ENCODE results near the gene BRD3.

Gene BRD3

GRCh38 chr9:134053941-134054761 is 13.7 kb downstream of the BRD3 start:
- DNase-seq: no peak

- DNase-seq: no peak
Measured at GRCh38 chr9:134053401-134053871, 14.4 kb downstream of the BRD3 start.

DNA sequence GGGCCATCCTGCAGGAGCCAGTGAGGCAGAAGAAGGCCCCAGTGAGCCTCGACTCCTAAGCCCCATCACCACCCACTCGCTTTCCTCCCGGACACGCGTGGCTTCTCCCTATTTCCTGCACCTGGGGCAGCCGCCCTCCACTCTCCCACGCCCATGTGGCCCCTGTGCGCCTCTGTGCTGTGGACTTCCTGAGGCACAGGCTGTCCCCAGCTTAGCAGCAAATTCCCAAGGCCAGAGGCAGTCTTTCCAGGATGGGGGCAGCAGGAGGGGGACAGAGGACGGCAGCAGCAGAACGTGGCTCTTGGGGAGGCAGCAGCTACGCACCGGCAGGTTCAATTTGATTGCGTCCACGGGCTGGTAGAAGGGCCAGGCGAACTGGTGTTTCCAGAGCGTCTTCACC is 14.9 kb downstream of the BRD3 start:
- no peak for DNase-seq

- DNase-seq: no peak
Measured at GRCh38 chr9:134052491-134052890, 15.3 kb downstream of the BRD3 start.

- DNase-seq: no peak
Measured at GRCh38 chr9:134051319-134051718, 16.5 kb downstream of the BRD3 start.

DNA sequence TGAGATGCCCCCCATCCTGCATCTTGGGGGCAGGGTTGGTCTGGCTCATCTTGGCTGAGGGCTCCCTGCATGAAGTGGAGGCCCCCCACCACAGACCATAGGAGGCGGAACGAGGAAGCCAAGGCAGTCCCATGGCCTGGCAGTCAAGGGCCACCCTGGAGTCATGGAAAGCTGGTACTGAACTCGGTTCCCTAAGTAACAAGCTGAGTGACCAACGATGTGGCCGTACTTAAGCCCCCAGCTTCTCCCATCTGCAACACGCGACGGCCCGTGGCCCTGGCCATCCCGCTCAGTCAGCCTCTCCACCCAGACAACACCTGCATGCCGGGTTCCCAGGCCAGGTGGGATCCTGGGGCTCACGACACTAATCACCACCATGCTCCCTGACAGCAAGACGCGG is 17.1 kb downstream of the BRD3 start:
- DNase-seq: no peak

DNA sequence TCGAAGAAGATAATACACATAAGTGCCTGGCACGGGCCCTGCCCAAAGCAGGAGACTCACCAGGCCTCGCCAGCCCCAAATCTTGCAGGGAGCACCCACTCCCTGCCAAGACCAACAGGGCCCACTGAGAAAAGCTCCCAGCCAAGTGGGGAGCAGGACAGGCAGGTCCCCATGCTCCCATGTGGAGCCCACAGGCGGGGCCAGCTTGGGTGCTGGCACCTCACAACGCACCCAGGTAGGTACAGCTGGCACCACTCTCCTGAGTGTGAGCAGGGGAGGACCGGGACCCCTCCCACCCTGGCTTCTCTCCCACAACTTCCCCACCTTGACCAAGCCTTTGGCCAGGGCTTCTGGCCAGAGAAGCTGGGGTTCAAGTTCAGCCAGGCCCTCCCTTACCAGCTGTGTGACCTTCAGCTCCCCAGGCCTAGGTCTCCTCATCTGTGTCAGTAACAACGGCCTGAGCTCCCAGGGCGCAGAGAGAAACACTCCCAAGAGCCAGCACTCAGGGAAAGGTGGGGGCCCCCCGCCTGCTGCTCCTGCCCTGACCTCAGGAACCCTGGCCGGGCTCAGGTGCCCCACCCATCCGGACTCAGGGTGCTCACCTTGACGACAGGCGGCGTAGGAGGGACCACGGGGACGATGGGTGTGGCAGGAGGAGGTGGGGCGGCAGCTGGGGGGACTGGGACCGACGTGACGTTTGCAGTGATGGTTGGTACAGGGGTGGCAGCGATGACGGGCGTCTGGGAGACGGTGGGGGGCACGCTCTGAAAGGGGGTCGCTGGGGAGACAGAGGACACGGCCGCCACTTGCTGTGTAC is 17.8 kb downstream of the BRD3 start:
- DNase-seq: no peak

GRCh38 chr9:134049236-134049635 is 18.6 kb downstream of the BRD3 start:
- DNase-seq: no peak

DNA sequence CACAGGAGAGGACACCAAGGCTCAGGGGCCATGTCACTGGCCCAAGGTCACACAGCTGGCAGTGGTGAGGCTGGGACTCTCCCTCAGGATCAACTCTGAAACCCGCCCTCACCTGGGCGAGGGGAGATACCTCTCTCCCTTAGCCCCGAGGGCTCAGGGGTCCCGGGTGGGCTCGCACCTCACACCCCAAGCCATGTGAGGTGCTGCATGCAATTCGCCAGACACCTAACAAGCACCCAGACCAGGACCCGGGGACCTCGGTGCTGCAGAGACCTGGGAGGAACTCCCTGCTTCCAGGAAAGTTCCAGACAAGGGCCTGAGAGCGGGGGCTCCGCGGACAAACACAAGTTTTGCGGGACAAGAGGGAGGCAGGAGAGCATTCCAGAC is 19.3 kb downstream of the BRD3 start:
- no peak for DNase-seq

DNA sequence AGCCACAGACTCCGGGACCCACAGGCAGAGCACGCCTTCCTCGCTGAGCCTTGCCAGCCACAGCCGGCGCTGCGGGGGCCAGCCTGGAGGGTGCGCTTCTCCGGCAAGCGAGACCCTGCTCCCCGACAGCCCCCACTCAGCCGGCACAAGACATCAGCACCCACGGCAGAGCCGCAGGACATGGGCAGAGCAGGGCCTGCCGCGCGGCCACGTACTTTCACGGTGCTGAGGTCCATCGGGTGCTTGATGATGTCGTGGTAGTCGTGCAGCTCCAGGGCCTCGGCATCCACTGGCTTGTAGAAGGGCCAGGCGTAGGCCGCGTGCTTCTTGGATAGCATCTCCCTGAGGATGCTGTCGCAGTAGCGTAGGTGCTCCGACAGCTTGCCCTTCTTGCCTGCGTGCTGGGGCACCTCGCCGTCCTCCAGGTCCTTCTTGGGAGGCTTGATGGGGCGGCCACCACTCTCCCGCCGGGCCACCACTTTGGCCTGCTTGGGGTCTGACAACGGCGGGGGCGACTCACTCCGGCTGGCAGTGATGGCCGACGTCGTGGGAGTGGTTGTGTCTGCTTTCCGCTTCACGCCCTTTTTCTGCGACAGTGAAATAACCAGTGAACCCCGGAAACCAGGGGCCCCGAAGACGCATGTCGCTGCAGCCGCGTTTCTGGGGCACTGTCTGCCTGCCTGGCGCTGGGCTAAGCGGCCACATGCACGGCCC is 19.8 kb downstream of the BRD3 start:
- no peak for DNase-seq

DNA sequence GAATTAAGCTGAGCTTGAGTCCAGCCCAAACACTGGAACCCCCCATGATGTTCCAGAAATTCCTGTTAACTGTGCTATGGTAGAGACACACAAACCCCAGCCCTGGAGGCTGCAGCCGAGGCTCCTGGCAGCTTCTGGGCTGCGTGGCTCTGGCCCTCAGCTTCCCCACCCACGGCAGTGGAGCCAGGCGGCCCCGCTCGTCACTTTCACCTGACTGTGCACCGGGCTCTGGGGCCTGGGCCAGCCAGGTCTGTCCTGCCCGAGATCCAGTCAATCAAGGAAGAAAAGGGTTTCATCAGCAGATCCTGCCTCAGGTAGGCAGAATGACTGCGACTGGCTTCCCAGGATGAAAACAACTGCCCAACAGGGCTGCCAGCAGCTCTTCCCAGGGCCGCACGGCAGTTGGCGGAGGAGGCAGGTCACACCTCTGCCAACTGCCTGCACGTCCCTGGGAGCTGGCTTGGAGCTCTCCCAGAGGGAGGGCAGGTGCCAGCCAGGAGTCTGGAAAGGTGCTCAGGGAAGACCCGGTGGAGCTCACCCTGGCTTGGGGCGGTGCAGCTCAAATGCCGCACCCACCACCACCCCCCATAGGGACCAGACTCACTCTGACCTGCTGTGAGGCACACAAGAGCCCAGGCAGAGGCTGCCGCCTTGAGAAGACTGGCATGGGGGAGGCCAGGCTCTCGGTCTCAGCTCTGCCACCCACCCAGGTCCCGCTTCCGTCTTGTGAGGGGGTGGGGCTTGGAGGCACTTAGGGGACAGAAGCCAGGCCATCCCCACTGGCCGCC is 20.7 kb downstream of the BRD3 start:
- no peak for DNase-seq

GRCh38 chr9:134045841-134046544 is 21.8 kb downstream of the BRD3 start:
- no peak for DNase-seq

DNA sequence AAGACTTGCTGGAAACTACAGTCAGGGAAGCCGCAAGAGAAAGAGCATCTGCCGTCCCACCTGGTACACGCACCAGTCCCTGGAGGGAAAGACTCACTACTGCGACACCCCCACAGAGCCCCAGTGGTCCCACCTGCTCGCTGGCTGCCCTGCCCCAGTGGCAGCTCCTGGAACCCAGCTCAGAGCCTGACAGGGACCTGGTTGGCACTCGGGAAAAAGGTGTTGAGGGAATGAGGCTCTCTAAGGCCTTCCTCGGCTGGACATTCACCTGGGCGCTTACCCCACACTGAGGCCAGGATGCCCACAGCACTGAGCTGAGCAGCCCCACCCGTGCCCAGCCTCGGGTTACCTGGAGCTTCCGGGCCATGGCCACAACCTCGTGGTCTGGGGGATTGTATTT is 22.9 kb downstream of the BRD3 start:
- no peak for DNase-seq

GRCh38 chr9:134043531-134043988 is 24.3 kb downstream of the BRD3 start:
- no peak for DNase-seq

- no peak for DNase-seq
Measured at GRCh38 chr9:134041649-134041962, 26.2 kb downstream of the BRD3 start.

- no peak for DNase-seq
Measured at GRCh38 chr9:134040781-134041648, 26.8 kb downstream of the BRD3 start.

GRCh38 chr9:134040176-134040565 is 27.7 kb downstream of the BRD3 start:
- no peak for DNase-seq

DNA sequence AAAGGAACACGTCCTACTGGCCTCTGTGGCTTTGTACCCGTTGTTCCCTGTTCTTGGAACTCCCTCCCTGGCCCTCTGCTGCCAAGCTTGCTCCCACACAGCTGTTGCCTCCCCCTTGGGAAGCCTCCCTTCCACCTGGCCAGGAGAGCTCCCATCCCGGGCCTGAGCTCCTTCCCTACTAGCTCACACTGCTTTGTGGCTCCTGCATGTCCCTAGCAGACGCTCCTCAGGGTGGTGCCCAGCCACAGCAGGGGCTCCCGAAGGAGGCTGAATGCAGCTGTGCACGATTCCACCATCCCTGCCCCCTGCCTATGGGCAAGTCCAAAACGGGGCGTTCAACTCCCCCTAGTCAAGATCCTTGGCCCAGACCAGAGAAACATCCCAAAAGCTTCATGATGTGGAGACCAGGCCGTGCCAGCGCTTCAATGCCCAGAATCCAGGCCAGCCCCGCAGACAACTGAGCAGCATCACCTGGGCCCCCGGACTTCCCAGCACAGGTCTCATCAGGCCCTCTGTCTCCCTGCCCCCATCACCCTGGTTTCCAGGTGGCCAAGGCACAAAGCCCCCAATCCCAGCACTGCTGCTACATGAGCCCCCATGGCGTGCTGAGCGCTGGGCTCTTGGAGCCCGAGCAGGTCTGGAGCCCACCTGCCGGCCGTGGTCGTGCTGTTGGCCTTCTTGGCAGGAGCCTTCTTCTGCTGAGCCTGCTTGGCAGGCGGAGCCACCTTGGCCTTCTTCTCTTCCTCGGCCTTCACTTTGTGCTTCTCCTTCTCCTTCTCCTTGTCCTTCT is 28.2 kb downstream of the BRD3 start:
- no peak for DNase-seq

GRCh38 chr9:134037641-134038040 is 30.2 kb downstream of the BRD3 start:
- no peak for DNase-seq

GRCh38 chr9:134036130-134036529 is 31.7 kb downstream of the BRD3 start:
- DNase-seq: no peak

Data from fibroblast of skin of back (primary cell).